Nephron progenitor cell (in vitro differentiated cells): ENCODE results near the gene TOMM5.

Experiments
- DNase-seq: peaks from one replicate; pipeline ENCODE4 v3.0.0; 2021
- H3K27ac Mint-ChIP-seq: 2 replicates; pipeline ENCODE4 v1.8.0; 2021; ENCODE audit warnings: mild to moderate bottlenecking, moderate library complexity, mixed read lengths
- H3K27me3 Mint-ChIP-seq: 2 replicates; pipeline ENCODE4 v1.8.0; 2021; ENCODE audit warnings: mild to moderate bottlenecking, low read depth, mixed read lengths; ENCODE audit not compliant: poor library complexity
- H3K36me3 Mint-ChIP-seq: 2 replicates; pipeline ENCODE4 v1.8.0; 2021; ENCODE audit warnings: low read depth, mixed read lengths
- H3K4me1 Mint-ChIP-seq: 2 replicates; pipeline ENCODE4 v1.8.0; 2021; ENCODE audit warnings: mixed read lengths
- H3K4me3 Mint-ChIP-seq: 2 replicates; pipeline ENCODE4 v1.8.0; 2021; ENCODE audit warnings: mild to moderate bottlenecking, moderate library complexity, mixed read lengths
- H3K9me3 Mint-ChIP-seq: 2 replicates; pipeline ENCODE4 v1.8.0; 2021; ENCODE audit warnings: mild to moderate bottlenecking, moderate library complexity, mixed read lengths
- TF ChIP-seq, protein P1 (sequence below): fragments of 200-600 bp; sonication (generic); IDR thresholded peaks from 2 replicates; pipeline ENCODE4 v1.5.0; 2021; ENCODE audit warnings: antibody characterized with exemption

The TOMM5 gene

DNA sequence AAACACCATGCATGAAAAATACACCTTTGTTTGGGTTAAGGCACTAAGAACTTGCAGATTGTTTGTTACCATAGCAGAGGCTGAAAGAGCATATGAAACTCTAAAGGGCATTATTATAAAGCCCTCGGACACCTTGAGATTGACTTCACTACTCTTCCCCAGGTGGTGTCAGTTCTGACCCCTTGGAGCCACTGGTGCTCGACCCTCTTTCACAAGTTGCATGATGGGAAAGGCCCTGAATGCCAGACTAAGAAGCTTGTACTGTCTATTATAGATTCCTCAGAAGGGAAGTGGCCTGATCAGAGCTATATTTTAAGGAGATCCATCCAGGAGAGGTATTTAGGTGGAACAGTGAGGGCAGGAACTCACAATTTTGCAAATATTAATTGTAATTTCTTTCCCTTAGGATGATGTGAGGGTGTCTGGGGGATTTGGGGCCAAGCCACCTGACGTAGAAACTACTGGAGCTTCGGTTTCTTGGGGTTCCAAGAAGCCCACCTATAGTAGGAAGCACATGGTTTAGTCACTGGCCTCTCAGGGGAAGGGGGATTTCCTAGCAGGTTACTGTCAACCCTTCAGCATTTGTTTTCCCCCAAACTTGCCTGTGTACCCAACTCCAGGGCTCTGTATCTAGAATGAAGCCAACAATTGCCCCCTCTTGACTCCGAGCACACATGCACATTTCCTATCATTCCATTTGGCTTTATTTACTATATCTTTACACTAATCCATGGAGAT is 32.4 kb downstream of the TOMM5 start:
- Mint-ChIP-seq H3K36me3 (peaks cover 92% of the 10 kb centered on the region), H3K9me3 (peaks cover 24% of the 10 kb centered on the region), H3K27me3 (peaks cover 10% of the 10 kb centered on the region), H3K4me1 (no peaks in the 10 kb centered on the region), H3K27ac (no peak overlapping the region), H3K4me3 (no peak overlapping the region)
- no peak for DNase-seq
- TF ChIP-seq, protein P1, sequence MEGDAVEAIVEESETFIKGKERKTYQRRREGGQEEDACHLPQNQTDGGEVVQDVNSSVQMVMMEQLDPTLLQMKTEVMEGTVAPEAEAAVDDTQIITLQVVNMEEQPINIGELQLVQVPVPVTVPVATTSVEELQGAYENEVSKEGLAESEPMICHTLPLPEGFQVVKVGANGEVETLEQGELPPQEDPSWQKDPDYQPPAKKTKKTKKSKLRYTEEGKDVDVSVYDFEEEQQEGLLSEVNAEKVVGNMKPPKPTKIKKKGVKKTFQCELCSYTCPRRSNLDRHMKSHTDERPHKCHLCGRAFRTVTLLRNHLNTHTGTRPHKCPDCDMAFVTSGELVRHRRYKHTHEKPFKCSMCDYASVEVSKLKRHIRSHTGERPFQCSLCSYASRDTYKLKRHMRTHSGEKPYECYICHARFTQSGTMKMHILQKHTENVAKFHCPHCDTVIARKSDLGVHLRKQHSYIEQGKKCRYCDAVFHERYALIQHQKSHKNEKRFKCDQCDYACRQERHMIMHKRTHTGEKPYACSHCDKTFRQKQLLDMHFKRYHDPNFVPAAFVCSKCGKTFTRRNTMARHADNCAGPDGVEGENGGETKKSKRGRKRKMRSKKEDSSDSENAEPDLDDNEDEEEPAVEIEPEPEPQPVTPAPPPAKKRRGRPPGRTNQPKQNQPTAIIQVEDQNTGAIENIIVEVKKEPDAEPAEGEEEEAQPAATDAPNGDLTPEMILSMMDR: no peak

GRCh38 chr9:37559125-37559524 is 33.3 kb downstream of the TOMM5 start:
- no peak overlapping the region for H3K4me3 Mint-ChIP-seq

GRCh38 chr9:37555786-37556185 is 36.6 kb downstream of the TOMM5 start:
- Mint-ChIP-seq H3K4me3 (no peak overlapping the region), H3K9me3 (no peaks in the 10 kb centered on the region), H3K4me1 (no peaks in the 10 kb centered on the region), H3K27ac (no peak overlapping the region), H3K27me3 (peaks cover 10% of the 10 kb centered on the region), H3K36me3 (peaks cover 65% of the 10 kb centered on the region)
- TF ChIP-seq, protein P1: no peak
- no peak for DNase-seq

More at GRCh38 chr9:37559125-37559524, 33.3 kb downstream of the TOMM5 start:
- Mint-ChIP-seq H3K36me3 (peaks cover 92% of the 10 kb centered on the region), H3K27ac (no peak overlapping the region), H3K4me1 (no peaks in the 10 kb centered on the region), H3K9me3 (peaks cover 15% of the 10 kb centered on the region), H3K27me3 (peaks cover 10% of the 10 kb centered on the region)
- TF ChIP-seq, protein P1: no peak
- no peak for DNase-seq

DNA sequence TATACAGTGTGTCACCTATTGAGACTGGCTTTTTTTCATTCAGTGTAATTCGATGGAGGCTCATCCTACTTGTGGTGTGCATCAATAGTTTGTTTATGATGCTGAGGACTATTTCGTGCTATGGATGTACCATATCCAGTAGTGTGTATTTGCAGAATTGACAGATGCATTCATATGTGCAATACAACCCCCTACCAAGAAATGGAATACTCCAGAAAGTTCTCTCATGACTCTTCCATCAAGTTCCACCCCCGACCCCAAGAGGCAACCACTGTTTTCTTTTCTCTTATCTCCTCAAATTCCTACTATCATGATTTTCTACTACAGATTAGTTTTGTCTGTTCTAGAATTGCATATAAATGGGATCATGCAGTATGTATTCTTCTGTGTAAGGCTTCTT is 38.1 kb downstream of the TOMM5 start:
- peaks cover 6% of the 10 kb centered on the region for H3K27me3 Mint-ChIP-seq
- H3K36me3 Mint-ChIP-seq: peaks cover 56% of the 10 kb centered on the region
- DNase-seq: no peak
- no peaks in the 10 kb centered on the region for H3K9me3 Mint-ChIP-seq
- TF ChIP-seq, protein P1: no peak
- no peaks in the 10 kb centered on the region for H3K4me1 Mint-ChIP-seq
- H3K4me3 Mint-ChIP-seq: no peak overlapping the region
- no peak overlapping the region for H3K27ac Mint-ChIP-seq

DNA sequence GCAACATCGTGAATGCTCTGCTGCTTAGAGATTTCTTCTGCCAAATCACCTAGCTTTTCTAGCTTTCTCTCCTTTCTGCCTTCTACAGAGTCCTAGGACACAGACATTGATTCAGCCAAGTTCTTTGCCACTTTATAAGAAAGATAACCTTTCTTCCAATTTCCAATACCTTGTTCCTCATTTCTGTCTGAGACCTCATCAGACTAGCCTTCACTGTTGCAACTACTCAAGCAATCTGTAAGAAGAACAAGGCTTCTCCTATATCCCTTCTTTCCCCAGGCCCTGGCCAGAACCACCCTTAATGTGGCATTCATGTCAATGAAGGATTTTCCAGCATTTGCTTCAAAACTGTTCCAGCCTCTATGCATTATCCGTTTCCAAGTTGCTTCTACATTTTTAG is 40.5 kb downstream of the TOMM5 start:
- H3K4me1 Mint-ChIP-seq: no peaks in the 10 kb centered on the region

More for the DNA sequence above, 40.5 kb downstream of the TOMM5 start:
- no peak for DNase-seq
- Mint-ChIP-seq H3K9me3 (peaks cover 4% of the 10 kb centered on the region), H3K36me3 (peaks cover 58% of the 10 kb centered on the region), H3K27ac (peak overlapping the region; percentile 12), H3K27me3 (peaks cover 7% of the 10 kb centered on the region), H3K4me3 (no peak overlapping the region)
- TF ChIP-seq, protein P1: no peak
